PFSK-1 (cell line): ENCODE results near the gene PAFAH2.

Experiments used
- POLR2AphosphoS5 ChIP-seq: IDR thresholded peaks from 2 replicates; pipeline ENCODE4 v1.6.1; 2012; ENCODE audit warnings: low read depth, mild to moderate bottlenecking, control low read depth, low read length, moderate library complexity
- SIN3A ChIP-seq: IDR thresholded peaks from 2 replicates; pipeline ENCODE4 v1.6.1; 2012; ENCODE audit warnings: mild to moderate bottlenecking, low read length, moderate library complexity, borderline replicate concordance; ENCODE audit not compliant: insufficient read depth

- TF ChIP-seq POLR2AphosphoS5 (no peak), SIN3A (no peak)
These were observed 42.3 kb downstream of the PAFAH2 start for GRCh38 chr1:25955553-25955952.
